Activated gamma-delta T cell treated with anti-CD3 and anti-CD28 coated beads, Interleukin-2, amount 50 U/mL, for 16 hours (primary cell): ENCODE data around the gene NAPA.

Source experiments
- DNase-seq: peaks from one replicate; pipeline ENCODE4 v3.0.0-alpha.2; 2020; ENCODE audit warnings: low read depth

The NAPA gene

GRCh38 chr19:47514869-47515588 lies at the start of gene NAPA:
TSS of gene NAPA (minus strand) at chr19:47515063. CDS start at chr19:47514940, 123 bp downstream.
- DNase-seq: peak; percentile 100

GRCh38 chr19:47564081-47564480 lies 49.2 kb upstream of the NAPA start:
- DNase-seq: no peak

DNA sequence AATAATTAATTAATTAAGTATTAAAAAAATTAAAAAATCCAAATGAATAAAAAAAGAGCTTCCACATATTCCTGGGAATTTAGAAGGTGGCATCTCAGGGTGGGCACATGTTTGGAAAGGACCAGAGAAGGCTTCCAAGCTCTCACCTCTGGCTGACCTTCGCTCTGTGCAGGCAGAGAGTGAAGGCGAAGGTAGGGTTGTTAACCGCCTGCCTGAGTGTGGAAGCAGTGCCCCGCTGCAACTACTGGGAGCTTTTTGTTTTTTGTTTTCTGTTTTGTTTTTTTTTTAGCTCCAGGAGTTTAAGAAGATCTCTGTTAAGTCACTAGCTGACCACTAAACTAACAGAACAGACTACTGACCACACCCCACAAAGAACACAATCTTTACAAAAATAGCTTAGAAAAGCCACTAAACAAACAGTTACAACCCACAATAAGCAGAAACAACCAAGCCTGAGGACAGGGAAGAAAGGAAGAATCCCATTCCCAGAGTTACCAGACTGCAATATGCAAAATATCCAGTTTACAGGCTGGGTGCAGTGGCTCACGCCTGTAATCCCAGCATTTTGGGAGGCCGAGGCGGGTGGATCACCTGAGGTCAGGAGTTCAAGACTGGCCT lies 46.7 kb upstream of the NAPA start:
- DNase-seq: no peak

- DNase-seq: no peak
Measured at GRCh38 chr19:47560999-47561398, 46.1 kb upstream of the NAPA start.

DNA sequence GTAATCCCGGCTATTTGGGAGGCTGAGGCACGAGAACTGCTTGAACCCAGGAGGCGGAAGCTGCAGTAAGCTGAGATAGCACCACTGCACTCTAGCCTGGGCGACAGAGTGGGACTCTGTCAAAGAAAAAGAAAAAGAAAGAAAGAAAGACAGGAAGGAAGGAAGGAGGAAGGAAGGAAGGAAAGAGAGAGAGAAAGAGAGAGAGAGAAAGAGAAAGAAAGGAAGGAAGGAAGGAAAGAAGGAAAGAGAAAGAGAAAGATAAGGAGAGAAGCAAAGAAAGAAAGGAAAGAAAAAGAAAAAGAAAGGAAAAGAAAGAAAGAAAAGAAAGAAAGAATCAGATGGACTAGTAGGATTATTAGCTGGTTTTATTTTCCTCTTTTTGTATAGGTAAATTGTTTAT lies 35.3 kb upstream of the NAPA start:
- no peak for DNase-seq

- DNase-seq: no peak
Measured at GRCh38 chr19:47549261-47549862, 34.5 kb upstream of the NAPA start.

DNA sequence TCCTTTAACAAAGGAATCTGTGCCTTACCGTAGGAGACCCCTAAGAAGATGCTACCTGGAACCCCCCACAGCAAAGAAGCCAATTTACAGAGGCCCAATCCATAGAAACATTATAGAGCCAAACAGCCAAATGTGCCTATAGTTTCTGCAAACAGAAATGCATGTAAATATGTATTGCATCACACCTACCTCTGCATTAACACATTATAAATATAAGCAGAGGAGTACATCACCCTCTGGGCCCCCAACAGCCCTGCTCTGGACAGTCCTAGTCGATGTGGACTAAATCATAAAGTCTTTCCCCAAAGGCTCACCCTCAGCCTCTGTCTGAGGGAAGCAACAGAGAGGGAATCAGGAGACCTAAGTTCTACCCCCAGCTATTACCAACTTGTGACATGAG lies 32.3 kb upstream of the NAPA start:
- no peak for DNase-seq

DNA sequence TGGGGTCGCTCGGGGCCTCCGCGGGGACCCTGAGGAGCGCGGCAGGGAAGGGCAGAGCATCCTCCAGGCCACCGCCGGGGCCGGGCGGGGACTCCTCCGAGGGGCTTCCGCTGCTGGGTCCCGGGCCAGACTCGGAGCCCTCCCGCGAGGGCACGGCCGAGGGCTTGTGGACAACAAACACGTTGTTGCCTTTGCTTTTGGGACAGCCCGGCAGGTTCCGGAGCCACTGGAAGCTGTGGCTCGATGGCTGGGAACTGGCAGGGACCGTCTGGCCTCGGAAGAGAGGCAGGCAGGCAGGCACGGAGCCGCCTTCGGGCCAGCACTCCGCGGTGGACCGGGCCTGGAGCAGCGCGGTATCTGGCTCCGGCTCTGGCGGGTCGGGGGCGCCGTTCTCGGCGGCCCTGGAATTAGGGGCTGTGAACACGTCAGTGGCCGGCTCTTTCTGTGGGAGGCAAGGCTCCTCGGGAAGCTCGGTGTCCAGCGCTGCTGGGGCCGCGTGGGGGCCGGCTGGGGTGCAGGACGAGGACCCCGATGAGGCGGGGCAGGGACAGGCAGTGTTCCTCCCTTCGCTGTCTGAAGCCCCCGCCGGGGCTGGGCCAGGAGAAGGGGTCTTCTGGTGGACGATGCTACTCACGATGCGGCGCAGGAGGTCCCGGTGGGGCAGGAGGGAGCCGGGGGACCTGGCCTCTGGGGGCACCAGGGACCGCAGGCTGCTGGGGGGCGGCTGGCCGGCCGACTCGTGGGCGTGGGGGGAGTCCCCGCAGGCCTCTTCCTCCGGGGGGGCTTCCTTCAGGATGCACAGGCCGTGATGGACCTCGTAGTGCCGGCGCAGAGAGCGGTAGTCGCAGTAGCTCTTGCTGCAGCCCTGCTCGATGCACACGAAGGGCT lies 30.4 kb upstream of the NAPA start:
- DNase-seq: no peak

GRCh38 chr19:47544476-47544875 lies 29.6 kb upstream of the NAPA start:
- DNase-seq: no peak

GRCh38 chr19:47544075-47544474 lies 29.2 kb upstream of the NAPA start:
- DNase-seq: no peak

DNA sequence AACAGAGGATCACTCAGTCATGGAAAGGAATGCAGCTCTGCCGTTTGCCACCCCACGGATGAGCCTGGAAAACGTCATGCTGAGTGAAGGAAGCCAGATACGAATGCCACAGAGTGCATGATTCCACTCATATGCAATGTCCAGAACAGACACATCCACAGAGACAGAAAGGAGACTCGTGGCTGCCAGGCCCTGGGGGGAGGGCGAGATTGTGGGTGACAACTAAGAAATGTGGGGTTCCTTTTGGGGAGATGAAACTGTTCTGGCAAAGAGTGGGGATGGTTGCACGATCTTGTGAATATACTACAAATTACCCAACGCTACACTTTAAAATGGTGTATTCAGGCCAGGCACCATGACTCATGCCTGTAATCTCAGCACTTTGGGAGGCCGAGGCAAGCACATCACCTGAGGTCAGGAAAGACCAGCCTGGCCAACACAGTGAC lies 27.2 kb upstream of the NAPA start:
- no peak for DNase-seq

- DNase-seq: peak; percentile 17
Measured at GRCh38 chr19:47541518-47541917, 26.7 kb upstream of the NAPA start.

DNA sequence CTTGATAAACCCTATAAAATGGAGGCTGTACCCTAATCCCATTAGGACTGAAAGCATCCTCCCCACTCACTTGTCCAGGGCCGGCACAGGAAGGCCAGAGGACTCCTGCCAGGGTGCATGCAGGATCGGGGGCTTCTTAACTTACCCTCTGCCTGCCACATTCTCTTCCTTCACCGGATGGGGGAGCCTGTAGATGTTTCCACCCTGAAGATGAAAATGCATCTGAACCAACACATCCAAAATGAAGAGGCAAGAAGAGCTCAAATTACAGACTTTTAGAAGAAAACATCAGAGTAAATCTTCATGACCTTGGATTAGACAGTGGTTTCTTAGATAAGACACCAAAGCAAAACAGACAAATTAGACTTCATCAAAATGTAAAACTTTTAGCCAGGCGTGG lies 25.9 kb upstream of the NAPA start:
- no peak for DNase-seq

GRCh38 chr19:47539747-47540311 lies 25.0 kb upstream of the NAPA start:
- DNase-seq: no peak

DNA sequence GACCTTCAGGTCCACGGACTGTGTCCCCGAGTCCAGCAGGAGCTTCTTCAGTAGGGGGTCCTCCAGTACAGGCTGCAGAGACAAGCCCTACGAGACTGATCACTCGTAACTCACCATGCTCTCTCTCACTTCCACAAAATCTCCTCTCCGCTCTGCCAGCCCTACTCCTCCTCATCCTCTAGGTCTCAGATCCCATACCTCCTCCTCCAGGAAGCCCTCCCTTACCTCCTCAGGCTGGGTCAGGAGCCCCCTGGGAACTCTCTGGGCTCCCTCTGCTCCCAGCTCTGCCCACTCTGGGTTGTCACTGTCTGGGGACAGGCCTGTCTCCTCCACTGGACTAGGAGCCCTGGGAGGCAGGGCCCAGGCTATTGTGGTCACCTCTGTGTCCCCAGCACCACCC lies 23.9 kb upstream of the NAPA start:
- no peak for DNase-seq

- DNase-seq: no peak
Measured at GRCh38 chr19:47537493-47537892, 22.6 kb upstream of the NAPA start.

GRCh38 chr19:47534628-47535027 lies 19.8 kb upstream of the NAPA start:
- DNase-seq: no peak

- DNase-seq: no peak
Measured at GRCh38 chr19:47531640-47532387, 17.0 kb upstream of the NAPA start.

GRCh38 chr19:47529018-47529742 lies 14.3 kb upstream of the NAPA start:
- DNase-seq: no peak

DNA sequence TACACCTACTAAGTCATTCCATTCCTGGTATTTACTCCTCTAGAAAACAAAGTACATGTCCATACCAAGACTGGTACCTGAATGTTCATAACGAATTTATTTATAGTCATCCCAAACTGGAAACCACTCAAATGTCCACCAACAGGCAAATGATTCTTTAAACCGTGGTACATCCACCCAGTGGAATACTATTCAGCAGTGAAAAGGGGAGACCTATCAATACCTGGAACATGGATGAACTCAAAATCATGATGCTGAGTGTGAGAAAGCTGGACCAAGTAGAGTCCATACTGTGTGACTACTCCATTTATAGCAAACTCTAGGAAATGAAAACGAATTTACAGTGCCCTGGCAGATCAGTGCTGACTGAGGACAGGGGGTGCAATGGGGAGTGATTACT lies 11.9 kb upstream of the NAPA start:
- no peak for DNase-seq

- no peak for DNase-seq
Measured at GRCh38 chr19:47523473-47523872, 8.6 kb upstream of the NAPA start.
